SK-N-SH (cell line): ENCODE measurements around the gene ITGB5. TPM values are rescaled to one million over a fixed set of nuclear protein-coding genes. Genes with fewer than 3 reads are reported as not detected.

ENCODE experiments used
- CTCF ChIA-PET: fragments of 300-600, 350-600 bp; formaldehyde crosslinking; extraction: SDS; loops from one replicate; lab custom pipeline; 2021; lab: Yijun Ruan, JAX
- POLR2A ChIA-PET: fragments of 350-600 bp; sonication (Branson Sonifier 250); formaldehyde crosslinking; extraction: SDS; loops from one replicate; lab custom pipeline; 2020; ENCODE audit warnings: antibody characterized with exemption, inconsistent platforms; lab: Yijun Ruan, JAX
- DNase-seq: peaks from one replicate; pipeline ENCODE4 v3.0.0; 2012
- H2AFZ ChIP-seq: fragments of 200-600 bp; sonication (generic); 2 replicates; pipeline ENCODE4 v1.8.1; 2016; ENCODE audit warnings: antibody characterized with exemption, mild to moderate bottlenecking, low read depth
- H3F3A ChIP-seq: fragments of 200-600 bp; sonication (generic); replicated peaks from 2 replicates; pipeline ENCODE3; 2016; ENCODE audit warnings: antibody characterized with exemption, mild to moderate bottlenecking; ENCODE audit not compliant: insufficient read depth
- H3K27ac ChIP-seq, 2 experiments: fragments of 200-500 bp in 1 of 2; fragments of 200-600 bp in 1 of 2; sonication (Bioruptor generic) in 1 of 2; sonication (generic), shearing (Covaris generic) in 1 of 2; 2 replicates each; pipeline versions ENCODE4 v1.5.1 to v1.6.1; 2014 to 2016; ENCODE audit warnings: low read depth in 2 of 2, inconsistent platforms in 1 of 2, low read length in 1 of 2, mild to moderate bottlenecking in 1 of 2, mixed read lengths in 1 of 2
- H3K27me3 ChIP-seq: fragments of 200-600 bp; sonication (generic), shearing (Covaris generic); 2 replicates; pipeline ENCODE4 v1.6.1; 2016; ENCODE audit warnings: mixed run types; ENCODE audit not compliant: insufficient read depth
- H3K36me3 ChIP-seq, 2 experiments: fragments of 200-500 bp in 1 of 2; fragments of 200-600 bp in 1 of 2; sonication (Bioruptor generic) in 1 of 2; sonication (generic) in 1 of 2; replicated peaks in 1 of 2; 2 replicates each; pipeline versions ENCODE3 to v1.5.1; 2014 to 2016; ENCODE audit warnings: low read length in 1 of 2, mild to moderate bottlenecking in 1 of 2; ENCODE audit not compliant: insufficient read depth in 2 of 2, control insufficient read depth in 1 of 2
- H3K4me1 ChIP-seq, 2 experiments: fragments of 200-500 bp in 1 of 2; fragments of 200-600 bp in 1 of 2; sonication (Bioruptor generic) in 1 of 2; sonication (generic), shearing (Covaris generic) in 1 of 2; 2 replicates each; pipeline versions ENCODE4 v1.5.1 to v1.6.1; 2014 to 2016; ENCODE audit warnings: low read depth in 1 of 2, low read length in 1 of 2, mixed run types in 1 of 2; ENCODE audit not compliant: insufficient read depth in 2 of 2, control insufficient read depth in 1 of 2
- H3K4me2 ChIP-seq: fragments of 200-600 bp; sonication (generic), shearing (Covaris generic); 2 replicates; pipeline ENCODE4 v1.6.1; 2017; ENCODE audit warnings: mixed run types
- H3K4me3 ChIP-seq, 2 experiments: fragments of 200-500 bp in 1 of 2; fragments of 200-600 bp in 1 of 2; sonication (Bioruptor generic) in 1 of 2; sonication (generic), shearing (Covaris generic) in 1 of 2; 2 replicates each; pipeline versions ENCODE4 v1.5.1 to v1.8.1; 2014 to 2016; ENCODE audit warnings: low read depth in 2 of 2, inconsistent platforms in 1 of 2, low read length in 1 of 2, mild to moderate bottlenecking in 1 of 2, mixed read lengths in 1 of 2, moderate library complexity in 1 of 2
- H3K79me2 ChIP-seq: fragments of 200-600 bp; sonication (generic); 2 replicates; pipeline ENCODE4 v1.8.1; 2017; ENCODE audit warnings: mild to moderate bottlenecking; ENCODE audit not compliant: insufficient read depth
- H3K9ac ChIP-seq: fragments of 200-600 bp; sonication (generic); 2 replicates; pipeline ENCODE4 v1.6.1; 2017; ENCODE audit warnings: mixed run types
- H3K9me2 ChIP-seq: fragments of 200-600 bp; sonication (generic); 2 replicates; pipeline ENCODE4 v1.6.1; 2017; ENCODE audit warnings: mixed run types
- H3K9me3 ChIP-seq: fragments of 200-600 bp; sonication (generic); 2 replicates; pipeline ENCODE4 v1.6.1; 2017; ENCODE audit warnings: mixed run types, mild to moderate bottlenecking, moderate library complexity
- H4K20me1 ChIP-seq: fragments of 200-600 bp; sonication (generic); 2 replicates; pipeline ENCODE4 v1.6.1; 2017; ENCODE audit warnings: mild to moderate bottlenecking, mixed run types; ENCODE audit not compliant: insufficient read depth
- ELF1 ChIP-seq: IDR thresholded peaks from 2 replicates; pipeline ENCODE4 v1.4.0; 2012
- EP300 ChIP-seq, 2 experiments: IDR thresholded peaks; 2 replicates each; pipeline versions ENCODE4 v1.4.0 to v1.6.1; 2012; ENCODE audit warnings: borderline replicate concordance in 1 of 2, low read depth in 1 of 2, low read length in 1 of 2
- GABPA ChIP-seq: IDR thresholded peaks from 2 replicates; pipeline ENCODE4 v1.4.0; 2012; ENCODE audit warnings: low read depth, mild to moderate bottlenecking
- GATA2 ChIP-seq: sonication (generic); formaldehyde crosslinking; IDR thresholded peaks from 2 replicates; pipeline ENCODE4 v1.5.0; 2020; ENCODE audit warnings: mild to moderate bottlenecking, missing genetic modification reagents
- JUND ChIP-seq: IDR thresholded peaks from 2 replicates; pipeline ENCODE4 v1.4.0; 2012
- MEF2A ChIP-seq: IDR thresholded peaks from 2 replicates; pipeline ENCODE4 v1.4.0; 2012; ENCODE audit warnings: low read depth, borderline replicate concordance
- NRF1 ChIP-seq: IDR thresholded peaks from 2 replicates; pipeline ENCODE4 v1.6.1; 2012; ENCODE audit warnings: low read depth, mild to moderate bottlenecking, low read length
- POLR2AphosphoS5 ChIP-seq: IDR thresholded peaks from 2 replicates; pipeline ENCODE4 v1.6.1; 2012; ENCODE audit warnings: low read depth, low read length
- RAD21 ChIP-seq: IDR thresholded peaks from 2 replicates; pipeline ENCODE4 v1.6.1; 2012; ENCODE audit warnings: mild to moderate bottlenecking, low read length
- RCOR1 ChIP-seq: fragments of 150-350 bp; IDR thresholded peaks from 2 replicates; pipeline ENCODE4 v1.6.1; 2017; ENCODE audit warnings: antibody characterized with exemption, low read length
- RFX5 ChIP-seq: IDR thresholded peaks from 2 replicates; pipeline ENCODE4 v1.6.1; 2012; ENCODE audit warnings: mild to moderate bottlenecking, improper control_type of control experiment, low read length
- SMC3 ChIP-seq: IDR thresholded peaks from 2 replicates; pipeline ENCODE4 v1.6.1; 2012; ENCODE audit warnings: low read depth, low read length, improper control_type of control experiment
- TAF1 ChIP-seq: IDR thresholded peaks from 2 replicates; pipeline ENCODE4 v1.6.1; 2012; ENCODE audit warnings: low read depth, mild to moderate bottlenecking, low read length, moderate library complexity, borderline replicate concordance
- YY1 ChIP-seq: IDR thresholded peaks from 2 replicates; pipeline ENCODE4 v1.4.0; 2012; ENCODE audit warnings: low read depth, mild to moderate bottlenecking
- WGBS: methylation state at CpG from one replicate; pipeline ENCODE4 v1.1.6; 2017; ENCODE audit warnings: low lambda C conversion rate; 5-methylcytosine and 5-hydroxymethylcytosine counted together
- polyA plus RNA-seq, 3 experiments: library from polyadenylated mRNA; depleted of rRNA; stranded (reverse); fragments of >200 nt; gene quantifications; 2 replicates each; pipeline ENCODE4 v1.2.3, GENCODE V29; 2012
- TF ChIP-seq, protein P1 (sequence below): IDR thresholded peaks from 2 replicates; pipeline ENCODE4 v1.4.0; 2012; ENCODE audit warnings: low read depth
- TF ChIP-seq, protein P2 (sequence below): IDR thresholded peaks from 2 replicates; pipeline ENCODE4 v1.6.1; 2012; ENCODE audit warnings: mild to moderate bottlenecking, low read depth, low read length, moderate library complexity

Gene ITGB5
- polyA plus RNA-seq, 1 of the 3 experiments (the other 2 are of a cell fraction) = 481 TPM

DNA sequence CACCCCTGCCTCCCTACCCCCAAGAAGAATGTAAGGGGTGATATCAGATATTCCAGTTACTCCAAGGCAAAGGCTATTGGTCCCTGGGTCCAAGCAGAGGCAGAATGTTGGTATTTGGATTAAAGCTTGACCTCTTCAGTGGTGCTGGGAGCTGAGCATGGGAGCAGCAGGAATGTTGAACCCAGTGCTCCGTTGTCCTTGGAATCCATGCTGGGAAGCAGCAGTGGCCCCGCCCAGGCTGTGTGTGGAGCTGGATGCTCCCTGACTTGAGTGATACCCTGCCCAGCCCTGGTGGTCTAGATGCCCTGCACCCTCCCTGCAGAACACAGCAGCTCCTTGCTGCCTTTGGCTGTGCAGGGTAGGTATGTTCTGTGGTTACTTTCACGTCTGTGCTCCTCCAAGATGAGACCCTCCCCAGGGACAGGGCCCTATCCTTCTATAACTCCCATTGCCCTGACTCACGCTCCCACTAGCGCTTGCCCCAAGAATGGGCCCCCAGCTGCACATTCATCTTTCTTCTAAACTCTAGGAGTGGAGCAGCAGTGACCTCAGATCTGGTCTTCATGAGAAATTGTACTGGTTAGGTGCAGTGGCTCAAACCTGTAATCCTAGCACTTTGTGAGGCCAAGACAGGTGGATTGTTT, 121.8 kb downstream of the ITGB5 start:
- H3K4me1 ChIP-seq = peaks cover 7 to 73% of the 10 kb centered on the region in 2 experiments; a peak in 3 of 4 replicates
- H3K27ac ChIP-seq = peak overlapping the region in 1 of 2 experiments; percentile 74; a peak in 1 of 4 replicates
- H4K20me1 ChIP-seq = no peaks in the 10 kb centered on the region
- H3K4me2 ChIP-seq = no peak overlapping the region
- ChIA-PET POLR2A (no interaction called here), CTCF (interaction anchor here (2.5 to 15.4 kb wide), 3 partner anchors 22 to 230 kb away, joined by 11 to 332 read pairs (median 12); no protein-coding TSS in a partner anchor)
- no peak overlapping the region for H3K4me3 ChIP-seq
- 92% methylated on average over 5 of the region's 5 CpGs for WGBS
- H3K9me2 ChIP-seq = no peaks in the 10 kb centered on the region
- peaks cover 16% of the 10 kb centered on the region for H3F3A ChIP-seq
- H2AFZ ChIP-seq = no peak overlapping the region
- no peaks in the 10 kb centered on the region for H3K79me2 ChIP-seq
- TF ChIP-seq, protein P1, sequence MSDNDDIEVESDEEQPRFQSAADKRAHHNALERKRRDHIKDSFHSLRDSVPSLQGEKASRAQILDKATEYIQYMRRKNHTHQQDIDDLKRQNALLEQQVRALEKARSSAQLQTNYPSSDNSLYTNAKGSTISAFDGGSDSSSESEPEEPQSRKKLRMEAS = no peak
- no peak for TF ChIP-seq SMC3
- no peaks in the 10 kb centered on the region for H3K27me3 ChIP-seq
- no peak for DNase-seq
- H3K9ac ChIP-seq = no peak overlapping the region
- peaks cover 50 to 70% of the 10 kb centered on the region in 2 experiments for H3K36me3 ChIP-seq
- no peaks in the 10 kb centered on the region for H3K9me3 ChIP-seq

DNA sequence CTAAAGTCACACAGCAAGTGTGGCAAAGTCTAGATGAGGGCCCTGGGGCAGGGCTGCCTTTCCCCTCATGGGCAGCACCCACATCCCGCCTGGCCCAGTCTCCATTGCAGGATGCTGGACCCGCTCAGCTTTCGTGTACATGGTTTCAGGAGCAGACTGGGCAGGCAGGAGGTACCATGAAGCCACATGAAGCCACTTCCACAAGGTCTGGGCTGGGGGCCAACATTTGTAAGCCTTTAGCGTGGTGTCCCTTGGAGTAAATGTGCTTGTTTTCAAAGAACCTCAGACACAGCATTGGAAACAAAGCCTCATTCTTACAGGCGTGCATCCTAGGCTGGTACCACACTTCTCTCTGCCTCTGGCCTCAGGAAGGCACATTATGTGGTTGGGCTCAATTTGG, 122.4 kb downstream of the ITGB5 start:
- H3K9me2 ChIP-seq = no peaks in the 10 kb centered on the region
- H3K4me1 ChIP-seq = peaks cover 9 to 70% of the 10 kb centered on the region in 2 experiments; a peak in 3 of 4 replicates
- H3K9me3 ChIP-seq = no peaks in the 10 kb centered on the region
- no peaks in the 10 kb centered on the region for H3K79me2 ChIP-seq
- H3K4me2 ChIP-seq = no peak overlapping the region
- CTCF ChIA-PET = interaction anchor here (1.6 to 15.4 kb wide), 4 partner anchors 22 to 230 kb away, joined by 4 to 332 read pairs (median 12); no protein-coding TSS in a partner anchor
- H4K20me1 ChIP-seq = no peaks in the 10 kb centered on the region
- peaks cover 47 to 70% of the 10 kb centered on the region in 2 experiments for H3K36me3 ChIP-seq
- peaks cover 16% of the 10 kb centered on the region for H3F3A ChIP-seq
- POLR2A ChIA-PET = no interaction called here
- no peak overlapping the region for H3K4me3 ChIP-seq
- no peaks in the 10 kb centered on the region for H3K27me3 ChIP-seq
- no peak overlapping the region for H2AFZ ChIP-seq
- H3K9ac ChIP-seq = no peak overlapping the region
- TF ChIP-seq MEF2A (no peak), RFX5 (no peak), YY1 (no peak), TAF1 (no peak), ELF1 (no peak), SMC3 (no peak), RCOR1 (no peak)
- peak overlapping the region in 1 of 2 experiments; percentile 74; a peak in 1 of 4 replicates for H3K27ac ChIP-seq
- no peak for DNase-seq
- 100% methylated on average over 2 of the region's 5 CpGs for WGBS

DNA sequence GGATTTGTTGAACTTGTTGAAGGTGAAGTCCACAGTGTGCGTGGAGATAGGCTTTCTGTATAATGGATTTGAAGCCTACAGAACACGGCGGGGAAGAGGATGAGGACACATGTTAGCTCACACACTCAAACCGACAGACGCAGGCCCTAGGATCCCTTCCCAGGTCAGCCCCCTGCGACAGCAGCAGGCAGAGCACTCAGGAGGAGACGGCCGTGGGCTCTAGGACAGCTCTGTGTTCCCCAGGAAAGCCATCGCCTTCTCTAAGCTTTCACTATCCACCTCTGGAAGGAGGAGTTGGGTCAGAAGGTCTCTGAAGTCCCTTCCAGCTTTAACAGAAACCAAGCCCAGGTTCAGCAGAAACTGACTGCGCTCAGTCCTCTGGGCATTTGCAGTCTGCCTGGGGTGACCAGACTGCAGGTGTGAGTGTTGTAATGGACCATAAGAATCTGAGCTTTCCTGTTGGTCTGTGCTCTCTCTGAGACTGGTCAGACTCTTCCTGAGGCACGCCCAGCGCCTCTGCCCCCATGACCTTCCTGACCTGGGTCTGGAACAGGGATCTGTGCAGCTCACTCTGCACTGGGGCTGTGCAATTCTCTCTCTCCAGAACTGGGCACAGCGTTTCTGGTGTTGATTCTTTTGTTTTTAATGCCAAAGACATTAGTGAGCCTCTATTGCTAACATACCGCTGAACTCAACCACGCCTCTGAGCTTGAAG, 123.4 kb downstream of the ITGB5 start:
- Histone ChIP-seq H3K4me3 (no peak overlapping the region), H3F3A (peaks cover 16% of the 10 kb centered on the region), H3K27ac (peak overlapping the region in 1 of 2 experiments; percentile 74; a peak in 2 of 4 replicates), H3K9me3 (no peaks in the 10 kb centered on the region), H3K27me3 (no peaks in the 10 kb centered on the region), H3K79me2 (no peaks in the 10 kb centered on the region), H3K4me2 (no peak overlapping the region), H3K4me1 (peaks cover 9 to 60% of the 10 kb centered on the region in 2 experiments; a peak in 3 of 4 replicates), H3K9me2 (no peaks in the 10 kb centered on the region), H2AFZ (no peak overlapping the region), H4K20me1 (no peaks in the 10 kb centered on the region), H3K9ac (no peak overlapping the region), H3K36me3 (peaks cover 37 to 64% of the 10 kb centered on the region in 2 experiments)
- 97% methylated on average over 14 of the region's 15 CpGs for WGBS
- ChIA-PET CTCF (interaction anchor here (0.7 to 15.4 kb wide), 9 partner anchors 21 to 231 kb away, joined by 3 to 332 read pairs (median 4); no protein-coding TSS in a partner anchor), POLR2A (no interaction called here)
- DNase-seq = no peak
- TF ChIP-seq SMC3 (no peak), RAD21 (no peak), POLR2AphosphoS5 (no peak), EP300 (IDR thresholded peaks at IDR 0.05; ENCODE audit: borderline replicate concordance in 1 of 2, low read depth in 1 of 2, low read length in 1 of 2) (no peak), YY1 (no peak), NRF1 (no peak), GABPA (no peak), GATA2 (CRISPR knock-in tag) (no peak), RCOR1 (no peak), JUND (no peak)
- TF ChIP-seq, protein P2, sequence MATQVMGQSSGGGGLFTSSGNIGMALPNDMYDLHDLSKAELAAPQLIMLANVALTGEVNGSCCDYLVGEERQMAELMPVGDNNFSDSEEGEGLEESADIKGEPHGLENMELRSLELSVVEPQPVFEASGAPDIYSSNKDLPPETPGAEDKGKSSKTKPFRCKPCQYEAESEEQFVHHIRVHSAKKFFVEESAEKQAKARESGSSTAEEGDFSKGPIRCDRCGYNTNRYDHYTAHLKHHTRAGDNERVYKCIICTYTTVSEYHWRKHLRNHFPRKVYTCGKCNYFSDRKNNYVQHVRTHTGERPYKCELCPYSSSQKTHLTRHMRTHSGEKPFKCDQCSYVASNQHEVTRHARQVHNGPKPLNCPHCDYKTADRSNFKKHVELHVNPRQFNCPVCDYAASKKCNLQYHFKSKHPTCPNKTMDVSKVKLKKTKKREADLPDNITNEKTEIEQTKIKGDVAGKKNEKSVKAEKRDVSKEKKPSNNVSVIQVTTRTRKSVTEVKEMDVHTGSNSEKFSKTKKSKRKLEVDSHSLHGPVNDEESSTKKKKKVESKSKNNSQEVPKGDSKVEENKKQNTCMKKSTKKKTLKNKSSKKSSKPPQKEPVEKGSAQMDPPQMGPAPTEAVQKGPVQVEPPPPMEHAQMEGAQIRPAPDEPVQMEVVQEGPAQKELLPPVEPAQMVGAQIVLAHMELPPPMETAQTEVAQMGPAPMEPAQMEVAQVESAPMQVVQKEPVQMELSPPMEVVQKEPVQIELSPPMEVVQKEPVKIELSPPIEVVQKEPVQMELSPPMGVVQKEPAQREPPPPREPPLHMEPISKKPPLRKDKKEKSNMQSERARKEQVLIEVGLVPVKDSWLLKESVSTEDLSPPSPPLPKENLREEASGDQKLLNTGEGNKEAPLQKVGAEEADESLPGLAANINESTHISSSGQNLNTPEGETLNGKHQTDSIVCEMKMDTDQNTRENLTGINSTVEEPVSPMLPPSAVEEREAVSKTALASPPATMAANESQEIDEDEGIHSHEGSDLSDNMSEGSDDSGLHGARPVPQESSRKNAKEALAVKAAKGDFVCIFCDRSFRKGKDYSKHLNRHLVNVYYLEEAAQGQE = no peak
- TF ChIP-seq, protein P1 = no peak
